ENCODE measurements around the gene BHMT2.

The BHMT2 gene

DNA sequence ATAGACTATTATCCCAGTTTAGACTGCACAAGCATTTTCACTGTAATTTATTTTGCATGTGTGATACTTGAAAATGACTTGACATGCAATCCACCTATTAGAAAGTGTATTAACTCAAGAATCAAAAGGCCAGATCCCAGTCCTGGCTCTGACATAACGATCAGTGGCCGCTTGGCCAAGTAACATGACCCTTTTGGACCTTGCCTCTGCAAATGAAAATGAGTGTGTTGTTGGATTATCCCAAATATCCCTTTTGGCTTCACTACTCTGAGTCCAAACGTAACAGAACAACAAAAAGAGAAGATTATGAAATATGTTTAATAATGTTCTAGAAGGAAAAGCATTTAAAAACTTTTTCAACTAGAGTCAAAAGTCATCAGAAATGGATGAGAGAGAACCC, 19.1 kb upstream of the BHMT2 start:
- Mint-ChIP-seq H3K27ac (no peak overlapping the region), H3K9me3 (peaks cover 16% of the 10 kb centered on the region), H3K4me3 (no peak overlapping the region), H3K27me3 (ENCODE audit: low read depth, poor library complexity) (peaks cover 5% of the 10 kb centered on the region), H3K36me3 (ENCODE audit: low read depth) (no peaks in the 10 kb centered on the region), H3K4me1 (no peaks in the 10 kb centered on the region)
- TF ChIP-seq, protein P1, sequence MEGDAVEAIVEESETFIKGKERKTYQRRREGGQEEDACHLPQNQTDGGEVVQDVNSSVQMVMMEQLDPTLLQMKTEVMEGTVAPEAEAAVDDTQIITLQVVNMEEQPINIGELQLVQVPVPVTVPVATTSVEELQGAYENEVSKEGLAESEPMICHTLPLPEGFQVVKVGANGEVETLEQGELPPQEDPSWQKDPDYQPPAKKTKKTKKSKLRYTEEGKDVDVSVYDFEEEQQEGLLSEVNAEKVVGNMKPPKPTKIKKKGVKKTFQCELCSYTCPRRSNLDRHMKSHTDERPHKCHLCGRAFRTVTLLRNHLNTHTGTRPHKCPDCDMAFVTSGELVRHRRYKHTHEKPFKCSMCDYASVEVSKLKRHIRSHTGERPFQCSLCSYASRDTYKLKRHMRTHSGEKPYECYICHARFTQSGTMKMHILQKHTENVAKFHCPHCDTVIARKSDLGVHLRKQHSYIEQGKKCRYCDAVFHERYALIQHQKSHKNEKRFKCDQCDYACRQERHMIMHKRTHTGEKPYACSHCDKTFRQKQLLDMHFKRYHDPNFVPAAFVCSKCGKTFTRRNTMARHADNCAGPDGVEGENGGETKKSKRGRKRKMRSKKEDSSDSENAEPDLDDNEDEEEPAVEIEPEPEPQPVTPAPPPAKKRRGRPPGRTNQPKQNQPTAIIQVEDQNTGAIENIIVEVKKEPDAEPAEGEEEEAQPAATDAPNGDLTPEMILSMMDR (IDR thresholded peaks at IDR 0.05), result no peak
- no peak for DNase-seq

DNA sequence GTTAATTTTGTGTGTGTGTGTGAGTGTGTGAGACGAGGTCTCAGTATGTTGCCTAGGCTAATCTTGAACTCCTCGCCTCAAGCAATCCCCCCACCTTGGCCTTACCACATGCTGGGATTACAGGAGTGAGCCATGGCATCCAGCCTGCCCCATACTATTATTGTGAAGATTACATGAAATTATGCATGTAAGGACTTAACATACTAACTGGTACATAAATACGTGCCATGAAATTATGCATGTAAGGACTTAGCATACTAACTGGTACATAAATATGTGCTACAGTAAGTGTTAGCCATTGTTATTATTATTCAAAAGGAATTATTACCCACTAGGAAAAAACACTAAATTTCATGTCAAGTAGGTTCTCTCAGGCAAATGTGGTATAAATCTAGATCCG, 16.2 kb upstream of the BHMT2 start:
- Mint-ChIP-seq H3K27ac (no peak overlapping the region), H3K9me3 (peaks cover 16% of the 10 kb centered on the region), H3K27me3 (ENCODE audit: low read depth, poor library complexity) (peaks cover 1% of the 10 kb centered on the region), H3K4me1 (no peaks in the 10 kb centered on the region), H3K36me3 (ENCODE audit: low read depth) (no peaks in the 10 kb centered on the region), H3K4me3 (no peak overlapping the region)
- no peak for DNase-seq
- TF ChIP-seq, protein P1 (IDR thresholded peaks at IDR 0.05), result no peak

DNA sequence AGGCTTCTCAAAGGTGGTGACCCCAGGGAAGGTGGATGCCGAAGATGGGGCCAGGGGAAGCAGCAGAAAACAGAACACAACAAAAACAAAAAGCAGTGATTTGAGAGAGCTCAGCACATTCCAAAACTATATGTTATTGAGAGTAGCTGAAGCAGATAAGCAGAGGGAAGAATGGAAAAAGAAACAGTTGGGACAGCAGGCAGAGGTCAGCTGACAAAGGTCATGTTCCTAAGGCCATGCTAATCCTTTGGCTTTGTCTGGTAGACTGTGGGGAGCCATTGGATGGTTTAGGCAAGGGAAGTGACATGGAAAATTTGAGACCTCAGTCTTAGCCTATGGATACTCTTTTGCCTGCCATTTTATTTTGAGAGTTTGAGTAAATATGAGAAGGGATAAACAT, 14.6 kb upstream of the BHMT2 start:
- no peak for DNase-seq
- Mint-ChIP-seq H3K27ac (no peak overlapping the region), H3K9me3 (peaks cover 16% of the 10 kb centered on the region), H3K36me3 (ENCODE audit: low read depth) (no peaks in the 10 kb centered on the region), H3K4me3 (no peak overlapping the region), H3K27me3 (ENCODE audit: low read depth, poor library complexity) (peaks cover 7% of the 10 kb centered on the region), H3K4me1 (no peaks in the 10 kb centered on the region)
- TF ChIP-seq, protein P1 (IDR thresholded peaks at IDR 0.05), result no peak

DNA sequence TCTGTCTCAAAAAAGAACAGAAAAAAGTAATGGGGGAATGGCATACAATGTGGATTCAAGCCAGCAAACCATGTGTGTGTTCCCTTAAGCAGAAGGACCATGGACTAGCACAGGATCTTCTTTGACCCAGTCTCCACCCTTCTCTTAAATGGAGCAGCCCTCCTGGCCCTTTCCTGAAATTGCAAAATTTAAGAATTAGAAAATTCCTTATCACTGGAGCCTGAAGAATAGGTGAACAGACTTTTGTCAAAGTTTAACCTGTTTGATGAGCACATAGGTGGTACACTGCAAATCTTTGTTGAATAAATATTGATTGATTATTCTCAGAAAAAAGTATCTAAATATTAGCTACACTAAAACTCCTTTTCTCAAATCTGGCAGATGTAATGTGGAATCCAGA, 12.7 kb upstream of the BHMT2 start:
- DNase-seq, result no peak
- Mint-ChIP-seq H3K4me3 (no peak overlapping the region), H3K27me3 (ENCODE audit: low read depth, poor library complexity) (peaks cover 7% of the 10 kb centered on the region), H3K4me1 (no peaks in the 10 kb centered on the region), H3K27ac (no peak overlapping the region), H3K36me3 (ENCODE audit: low read depth) (no peaks in the 10 kb centered on the region), H3K9me3 (peaks cover 8% of the 10 kb centered on the region)
- TF ChIP-seq, protein P1 (IDR thresholded peaks at IDR 0.05), result no peak

DNA sequence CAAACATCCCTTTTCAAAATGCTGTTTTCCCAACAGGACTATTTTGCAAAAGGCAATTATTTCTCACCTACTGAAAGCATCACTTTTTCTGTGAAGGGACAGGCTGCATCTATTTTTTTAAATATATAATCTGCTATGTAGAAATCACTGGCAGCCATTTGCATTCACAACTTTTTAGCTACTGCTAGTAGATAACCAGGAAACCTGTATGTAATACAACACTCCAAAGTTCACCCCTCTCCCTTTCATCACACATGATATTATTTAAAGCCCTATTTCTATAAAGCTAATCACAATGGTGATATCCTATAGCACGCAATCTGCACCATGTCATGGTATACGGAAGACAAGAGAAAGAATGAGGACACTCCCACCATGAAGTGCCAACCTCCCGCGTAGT, 9.9 kb upstream of the BHMT2 start:
- no peaks in the 10 kb centered on the region for H3K36me3 Mint-ChIP-seq (ENCODE audit: low read depth)
- H3K9me3 Mint-ChIP-seq, result no peaks in the 10 kb centered on the region
- no peak for DNase-seq
- no peak overlapping the region for H3K4me3 Mint-ChIP-seq
- H3K27ac Mint-ChIP-seq, result no peak overlapping the region
- H3K4me1 Mint-ChIP-seq, result no peaks in the 10 kb centered on the region
- peaks cover 7% of the 10 kb centered on the region for H3K27me3 Mint-ChIP-seq (ENCODE audit: low read depth, poor library complexity)
- TF ChIP-seq, protein P1 (IDR thresholded peaks at IDR 0.05), result no peak

DNA sequence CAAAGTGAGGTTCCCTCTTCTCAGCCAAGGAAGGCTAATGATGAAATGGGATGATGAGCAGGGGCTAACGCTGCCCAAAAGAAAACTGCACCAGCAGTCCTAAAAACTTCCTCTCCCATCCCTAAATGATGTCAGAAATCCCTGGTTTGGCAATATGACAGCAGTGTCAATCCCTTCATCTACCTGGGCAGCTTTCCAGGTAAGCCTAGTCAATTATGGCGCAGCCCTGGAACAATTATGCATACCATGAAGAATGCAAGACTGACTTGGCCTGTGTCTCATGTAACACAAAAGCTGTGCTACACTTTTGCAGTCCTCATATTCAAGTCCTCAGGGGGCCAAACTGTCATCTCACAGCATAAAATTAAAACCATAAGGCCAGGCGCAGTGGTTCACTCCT, 7.1 kb upstream of the BHMT2 start:
- H3K4me3 Mint-ChIP-seq, result no peak overlapping the region
- no peaks in the 10 kb centered on the region for H3K4me1 Mint-ChIP-seq
- TF ChIP-seq, protein P1 (IDR thresholded peaks at IDR 0.05), result no peak
- H3K9me3 Mint-ChIP-seq, result no peaks in the 10 kb centered on the region
- peaks cover 7% of the 10 kb centered on the region for H3K27me3 Mint-ChIP-seq (ENCODE audit: low read depth, poor library complexity)
- no peaks in the 10 kb centered on the region for H3K36me3 Mint-ChIP-seq (ENCODE audit: low read depth)
- H3K27ac Mint-ChIP-seq, result no peak overlapping the region
- DNase-seq, result no peak
